HepG2 (cell line): ENCODE results near the gene TMEM151A. TPM values are rescaled to one million over a fixed set of nuclear protein-coding genes. Genes with fewer than 3 reads are reported as not detected.

Experiments used
- E2F1 ChIP-seq: sonication (generic); formaldehyde crosslinking; IDR thresholded peaks from 2 replicates; pipeline ENCODE4 v1.5.0; 2020; ENCODE audit warnings: missing genetic modification reagents
- HNRNPL ChIP-seq: fragments of 200-400 bp; formaldehyde crosslinking; IDR thresholded peaks from 2 replicates; pipeline ENCODE4 v1.6.1; 2017; ENCODE audit warnings: mild to moderate bottlenecking, low read depth, low read length
- JUND ChIP-seq: sonication (generic); formaldehyde crosslinking; IDR thresholded peaks from 2 replicates; pipeline ENCODE4 v1.8.0; 2022; ENCODE audit warnings: mild to moderate bottlenecking, missing genetic modification reagents
- KAT7 ChIP-seq: IDR thresholded peaks from 2 replicates; pipeline ENCODE4 v1.6.1; 2018; ENCODE audit warnings: borderline replicate concordance, missing compliant biosample characterization
- LCORL ChIP-seq, 2 experiments: fragments of 450-650 bp in 1 of 2; sonication (generic) in 1 of 2; formaldehyde crosslinking in 1 of 2; IDR thresholded peaks; 2 replicates each; pipeline versions ENCODE4 v1.5.0 to v1.6.1; 2017 to 2020; ENCODE audit warnings: antibody characterized with exemption in 1 of 2, missing genetic modification reagents in 1 of 2
- MED1 ChIP-seq: sonication (generic); formaldehyde crosslinking; IDR thresholded peaks from 2 replicates; pipeline ENCODE4 v1.4.0; 2020; ENCODE audit warnings: missing genetic modification reagents
- POLR2A ChIP-seq, 2 experiments: IDR thresholded peaks; 2 replicates each; pipeline ENCODE4 v1.6.1; 2011; ENCODE audit warnings: low read depth in 2 of 2, low read length in 2 of 2, mild to moderate bottlenecking in 1 of 2, moderate library complexity in 1 of 2; ENCODE audit not compliant: insufficient read depth in 1 of 2
- SIN3A ChIP-seq: IDR thresholded peaks from 2 replicates; pipeline ENCODE4 v1.6.1; 2011; ENCODE audit warnings: low read depth, mild to moderate bottlenecking, control low read depth, low read length, borderline replicate concordance
- SP4 ChIP-seq: sonication (generic); formaldehyde crosslinking; IDR thresholded peaks from 2 replicates; pipeline ENCODE4 v1.8.1; 2023; ENCODE audit warnings: mild to moderate bottlenecking, missing genetic modification reagents
- TEF ChIP-seq: sonication (generic); formaldehyde crosslinking; IDR thresholded peaks from 2 replicates; pipeline ENCODE4 v1.5.0; 2020; ENCODE audit warnings: missing genetic modification reagents
- THAP11 ChIP-seq: IDR thresholded peaks from 2 replicates; pipeline ENCODE4 v1.6.1; 2016; ENCODE audit warnings: missing biosample characterization, missing genetic modification reagents
- THAP8 ChIP-seq: sonication (generic); formaldehyde crosslinking; IDR thresholded peaks from 2 replicates; pipeline ENCODE4 v1.5.1; 2020; ENCODE audit warnings: missing genetic modification reagents, mild to moderate bottlenecking, borderline replicate concordance
- ZBTB26 ChIP-seq: IDR thresholded peaks from 2 replicates; pipeline ENCODE4 v1.6.1; 2016; ENCODE audit warnings: missing compliant biosample characterization, missing genetic modification reagents, borderline replicate concordance
- ZFP90 ChIP-seq: sonication (generic); formaldehyde crosslinking; IDR thresholded peaks from 2 replicates; pipeline ENCODE4 v1.8.0; 2022; ENCODE audit warnings: missing genetic modification reagents, mild to moderate bottlenecking, inconsistent platforms, borderline replicate concordance
- ZFY ChIP-seq: sonication (generic); formaldehyde crosslinking; IDR thresholded peaks from 2 replicates; pipeline ENCODE4 v1.4.0; 2020; ENCODE audit warnings: missing genetic modification reagents
- ZNF143 ChIP-seq: sonication (generic); formaldehyde crosslinking; IDR thresholded peaks from 2 replicates; pipeline ENCODE4 v1.4.0; 2020; ENCODE audit warnings: missing genetic modification reagents
- ZNF431 ChIP-seq: sonication (generic); formaldehyde crosslinking; IDR thresholded peaks from 2 replicates; pipeline ENCODE4 v1.9.0; 2022; ENCODE audit warnings: missing genetic modification reagents, low read depth, mild to moderate bottlenecking, borderline replicate concordance
- ZNF558 ChIP-seq: sonication (generic); formaldehyde crosslinking; IDR thresholded peaks from 2 replicates; pipeline ENCODE4 v1.9.0; 2022; ENCODE audit warnings: mild to moderate bottlenecking, missing genetic modification reagents, borderline replicate concordance
- ZNF772 ChIP-seq: sonication (generic); formaldehyde crosslinking; IDR thresholded peaks from 2 replicates; pipeline ENCODE4 v1.5.0; 2020; ENCODE audit warnings: mild to moderate bottlenecking, missing genetic modification reagents
- ZSCAN5A ChIP-seq: sonication (generic); formaldehyde crosslinking; IDR thresholded peaks from 2 replicates; pipeline ENCODE4 v1.8.0; 2022; ENCODE audit warnings: mild to moderate bottlenecking, missing genetic modification reagents, borderline replicate concordance
- polyA plus RNA-seq, 8 experiments: library from polyadenylated mRNA; depleted of rRNA in 3 of 8; stranded (reverse) in 7 of 8; unstranded in 1 of 8; fragments of >200 nt; fragmentation: Illumina TruSeq in 4 of 8; extraction: Trizol in 4 of 8; gene quantifications; 2 replicates each; pipeline versions ENCODE4 v1.2.1 to v1.2.3, GENCODE V29; 2011 to 2016; ENCODE audit warnings: low read depth in 4 of 8, missing spikeins in 1 of 8, mixed read lengths in 1 of 8; ENCODE audit not compliant: insufficient read depth in 1 of 8
- total RNA-seq, 5 experiments: library from RNA; depleted of rRNA; stranded (reverse); fragments of >200 nt; fragmentation: Illumina TruSeq; extraction: Trizol; gene quantifications; 2 replicates each; pipeline ENCODE4 v1.2.3, GENCODE V29; 2016; ENCODE audit warnings: low read depth in 1 of 5

Gene TMEM151A
- total and polyA plus RNA-seq, 2 of the 13 experiments (the other 11 are each of a cell fraction or from before 2014, with no cell fraction given) = 0.18 to 0.33 TPM

- TF ChIP-seq ZFP90 (CRISPR knock-in tag) = peak; percentile 46; the same call in 1 of the 2 replicates
- peak; percentile 13; the same call in 1 of the 2 replicates for TF ChIP-seq ZNF143 (CRISPR knock-in tag)
- 0 out of 2 replicates have a peak, but pooled peaks have one; percentile 73 for TF ChIP-seq ZNF431 (CRISPR knock-in tag)
- peak; percentile 89 for TF ChIP-seq ZFY
- TF ChIP-seq SP4 (CRISPR knock-in tag) = peak; percentile 14; the same call in 1 of the 2 replicates
- TF ChIP-seq POLR2A (IDR thresholded peaks at IDR 0.05; ENCODE audit: insufficient read depth in 1 of 2, low read depth in 2 of 2, low read length in 2 of 2) = peak in 1 of 2 experiments; percentile 93; a peak in 2 of 4 replicates
- TF ChIP-seq TEF = no peak
- peak; percentile 57 for TF ChIP-seq MED1
- no peak for TF ChIP-seq LCORL (IDR thresholded peaks at IDR 0.05)
- peak; percentile 47; the same call in 1 of the 2 replicates for TF ChIP-seq LCORL (CRISPR knock-in tag; IDR thresholded peaks at IDR 0.05)
- 0 out of 2 replicates have a peak, but pooled peaks have one; percentile 3 for TF ChIP-seq E2F1
- TF ChIP-seq ZNF772 (CRISPR knock-in tag) = 0 out of 2 replicates have a peak, but pooled peaks have one; percentile 16
- TF ChIP-seq ZSCAN5A (CRISPR knock-in tag) = no peak
- peak; percentile 51; the same call in 1 of the 2 replicates for TF ChIP-seq HNRNPL
- peak; percentile 9; the same call in 1 of the 2 replicates for TF ChIP-seq KAT7
- peak; percentile 7; the same call in 1 of the 2 replicates for TF ChIP-seq ZBTB26 (CRISPR knock-in tag)
- TF ChIP-seq SIN3A = peak; percentile 66; the same call in 1 of the 2 replicates
- 0 out of 2 replicates have a peak, but pooled peaks have one; percentile 24 for TF ChIP-seq ZNF558
- TF ChIP-seq JUND (CRISPR knock-in tag) = peak; percentile 52; the same call in 1 of the 2 replicates
- no peak for TF ChIP-seq THAP8 (CRISPR knock-in tag)
- TF ChIP-seq THAP11 = peak; percentile 89
Measured at GRCh38 chr11:66288671-66289547, 2.8 kb upstream of the TMEM151A start, which contains the start of gene YIF1A (continued).
